Activated CD4-positive, alpha-beta T cell treated with anti-CD3 and anti-CD28 coated beads for 4 hours (primary cell): ENCODE results near the gene FOXM1.

ENCODE experiments used
- DNase-seq, 2 donors: peaks; one replicate each; pipeline ENCODE4 v3.0.0-alpha.2; 2020

FOXM1 gene

DNA sequence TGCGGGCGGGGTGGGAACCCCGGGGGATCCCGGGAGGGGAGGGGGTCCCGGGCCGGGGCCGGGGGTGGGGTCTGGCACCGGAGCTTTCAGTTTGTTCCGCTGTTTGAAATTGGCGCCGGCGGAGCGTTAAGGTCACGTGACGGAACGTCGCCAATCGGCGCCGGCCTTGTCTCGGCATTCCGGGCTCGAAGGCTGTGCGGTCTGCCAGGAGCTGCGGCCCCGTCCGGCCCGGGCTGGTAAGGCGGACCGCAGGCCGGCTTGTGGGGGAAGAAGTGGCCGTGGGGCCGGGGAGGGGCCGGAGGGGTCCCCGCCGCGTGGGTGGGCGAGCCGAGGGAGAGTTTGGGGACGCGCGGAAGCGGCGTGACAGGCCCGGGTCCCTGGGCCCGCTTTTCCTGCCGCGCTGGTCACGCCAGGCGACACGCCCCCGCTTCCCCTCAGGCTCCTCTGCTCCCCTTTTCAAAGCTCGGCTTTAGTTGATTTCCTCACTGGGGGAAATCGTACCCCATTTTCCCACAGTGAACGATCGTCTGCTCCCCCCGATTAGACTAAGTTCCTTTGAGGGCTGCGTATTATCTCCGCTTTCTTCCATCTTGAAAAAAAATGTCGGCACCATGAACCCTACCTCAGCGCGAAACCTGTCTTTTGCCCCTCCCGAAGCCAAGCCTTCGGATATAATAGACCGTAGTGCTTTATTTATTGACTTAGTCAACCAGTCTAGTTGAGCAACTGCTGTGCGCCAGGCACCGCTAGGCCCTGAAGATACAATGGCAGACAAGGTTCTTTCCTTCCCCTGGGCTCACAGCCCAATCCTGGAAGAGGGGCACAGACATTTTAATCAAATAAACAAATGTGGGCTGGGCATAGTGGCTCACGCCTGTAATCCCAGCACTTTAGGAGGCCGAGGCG is at the start of gene FOXM1, which contains the start of gene RHNO1:
TSS of gene FOXM1 (minus strand) at position 128 of the 906 bp plus-strand sequence. CDS start 2,696 bp downstream, outside the sequence.
TSS of gene RHNO1 (plus strand) at position 177 of the 906 bp plus-strand sequence. CDS start 8,144 bp downstream, outside the sequence.
- DNase-seq = peak; percentile 82 to 84

- DNase-seq = no peak
Measured at GRCh38 chr12:2925322-2925995, 48.5 kb upstream of the FOXM1 start.

DNA sequence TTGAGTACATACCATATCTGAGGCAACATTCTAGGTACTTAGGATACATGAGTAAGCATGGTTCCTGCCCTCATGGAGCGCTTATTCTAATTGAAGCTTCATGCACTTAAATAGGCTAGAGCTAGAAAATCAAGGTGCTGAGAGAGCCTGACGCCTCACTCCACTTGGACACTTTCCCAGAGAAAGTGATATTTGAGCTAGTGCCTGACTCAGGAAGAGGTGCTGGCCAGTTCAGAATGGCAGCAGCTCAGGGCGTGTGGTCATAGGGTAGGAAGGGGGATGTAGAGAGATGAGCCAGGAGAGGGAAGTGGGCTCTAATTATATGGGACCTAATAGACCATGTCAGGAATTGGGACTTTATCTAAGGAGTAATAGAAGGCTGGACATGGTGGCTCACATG is 47.0 kb upstream of the FOXM1 start:
- DNase-seq = no peak

DNA sequence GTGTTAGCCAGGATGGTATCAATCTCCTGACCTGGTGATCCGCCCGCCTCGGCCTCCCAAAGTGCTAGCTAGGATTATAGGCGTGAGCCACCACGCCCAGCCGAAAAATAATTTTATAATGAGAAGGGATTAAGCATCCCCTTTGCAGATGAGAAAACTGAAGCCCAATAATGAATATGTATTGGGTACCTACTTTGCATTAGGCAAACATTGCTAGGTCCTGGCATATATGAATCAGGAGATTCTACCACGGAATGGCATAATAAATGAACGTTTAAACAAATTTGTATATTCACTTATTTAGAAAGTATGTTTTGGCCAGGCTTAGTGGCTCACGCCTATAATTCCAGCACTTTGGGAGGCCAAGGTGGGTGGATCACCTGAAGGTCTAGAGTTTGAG is 46.1 kb upstream of the FOXM1 start:
- DNase-seq = no peak

GRCh38 chr12:2922329-2922728 is 45.4 kb upstream of the FOXM1 start:
- DNase-seq = no peak

DNA sequence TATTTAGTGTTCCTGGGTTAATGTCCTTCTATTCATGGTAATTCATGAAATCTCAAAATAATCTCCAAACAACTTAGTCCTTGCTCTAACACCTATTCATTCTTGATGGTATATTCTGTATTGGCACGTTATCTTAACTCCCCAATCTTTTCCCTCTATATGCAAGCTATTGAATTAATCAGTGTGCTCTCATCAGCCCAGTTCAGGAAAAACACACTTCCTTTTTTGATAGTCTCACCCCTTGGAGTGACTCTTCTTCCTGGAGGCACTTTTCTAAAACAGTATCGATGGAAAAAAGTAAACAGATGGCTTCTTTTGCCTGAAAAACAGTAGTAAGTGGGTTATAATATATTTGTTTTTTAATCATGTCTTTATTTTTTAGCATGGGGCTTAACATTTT is 42.3 kb upstream of the FOXM1 start:
- no peak for DNase-seq

DNA sequence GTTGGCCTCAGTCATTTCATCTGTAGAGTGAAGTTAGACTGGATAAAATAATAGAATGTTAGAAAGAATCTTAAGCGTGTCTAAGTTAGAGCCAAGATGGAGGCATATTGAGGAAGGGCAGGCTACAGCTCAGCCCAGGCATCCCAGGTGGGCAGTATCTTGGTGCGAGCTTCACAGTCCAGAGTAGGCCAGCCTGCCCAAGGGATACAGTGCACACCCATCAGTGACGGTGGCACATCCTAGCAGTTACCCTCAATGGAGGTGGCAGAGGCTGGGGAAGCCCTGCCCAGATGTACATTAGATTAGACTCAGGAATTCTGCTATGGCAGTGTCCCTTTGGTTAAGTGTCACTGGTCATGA is 35.2 kb upstream of the FOXM1 start:
- no peak for DNase-seq

GRCh38 chr12:2904260-2904659 is 27.3 kb upstream of the FOXM1 start:
- DNase-seq = no peak

- no peak for DNase-seq
Measured at GRCh38 chr12:2902272-2902880, 25.4 kb upstream of the FOXM1 start.

- DNase-seq = no peak
Measured at GRCh38 chr12:2900642-2901041, 23.7 kb upstream of the FOXM1 start.

DNA sequence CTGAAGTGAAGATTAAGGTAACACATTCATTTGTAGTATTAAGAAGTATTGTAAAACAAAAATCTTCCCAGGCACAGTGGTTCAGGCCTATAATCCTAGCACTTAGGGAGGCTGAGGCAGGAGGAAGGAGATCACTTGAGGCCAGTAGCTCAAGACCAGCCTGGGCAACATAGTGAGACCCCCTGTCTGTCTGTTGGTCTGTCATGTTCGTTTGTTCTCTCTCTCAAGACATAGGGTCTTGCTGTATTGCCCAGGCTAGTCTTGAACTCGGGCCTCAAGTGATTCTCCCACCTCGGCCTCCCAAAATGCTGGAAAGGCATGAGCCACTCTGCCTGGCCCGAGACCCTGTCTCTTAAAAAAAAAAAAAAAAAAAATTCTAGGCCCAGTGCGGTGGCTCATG is 20.4 kb upstream of the FOXM1 start:
- no peak for DNase-seq

- DNase-seq = no peak
Measured at GRCh38 chr12:2895511-2895910, 18.5 kb upstream of the FOXM1 start.

GRCh38 chr12:2895051-2895451 is 18.1 kb upstream of the FOXM1 start:
- DNase-seq = no peak

- DNase-seq = no peak
Measured at GRCh38 chr12:2893007-2893406, 16.0 kb upstream of the FOXM1 start.

DNA sequence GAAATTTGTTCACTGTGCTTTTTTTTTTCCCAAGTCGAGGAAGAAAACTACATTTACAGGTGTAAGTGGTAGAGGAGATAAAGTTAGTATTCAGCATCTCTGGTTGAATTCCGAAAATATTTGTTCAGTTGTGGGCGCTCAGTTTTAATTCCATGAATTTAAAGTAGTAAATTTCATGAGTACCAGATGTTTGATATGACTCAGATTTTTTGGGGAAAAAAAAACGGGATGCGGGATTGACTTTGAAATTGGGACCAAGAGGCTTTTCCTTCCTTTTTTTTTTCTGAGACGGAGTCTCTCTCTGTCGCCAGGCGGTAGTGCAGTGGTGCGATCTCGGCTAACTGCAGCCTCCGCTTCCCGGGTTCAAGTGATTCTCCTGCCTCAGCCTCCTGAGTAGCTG is 15.3 kb upstream of the FOXM1 start:
- no peak for DNase-seq

DNA sequence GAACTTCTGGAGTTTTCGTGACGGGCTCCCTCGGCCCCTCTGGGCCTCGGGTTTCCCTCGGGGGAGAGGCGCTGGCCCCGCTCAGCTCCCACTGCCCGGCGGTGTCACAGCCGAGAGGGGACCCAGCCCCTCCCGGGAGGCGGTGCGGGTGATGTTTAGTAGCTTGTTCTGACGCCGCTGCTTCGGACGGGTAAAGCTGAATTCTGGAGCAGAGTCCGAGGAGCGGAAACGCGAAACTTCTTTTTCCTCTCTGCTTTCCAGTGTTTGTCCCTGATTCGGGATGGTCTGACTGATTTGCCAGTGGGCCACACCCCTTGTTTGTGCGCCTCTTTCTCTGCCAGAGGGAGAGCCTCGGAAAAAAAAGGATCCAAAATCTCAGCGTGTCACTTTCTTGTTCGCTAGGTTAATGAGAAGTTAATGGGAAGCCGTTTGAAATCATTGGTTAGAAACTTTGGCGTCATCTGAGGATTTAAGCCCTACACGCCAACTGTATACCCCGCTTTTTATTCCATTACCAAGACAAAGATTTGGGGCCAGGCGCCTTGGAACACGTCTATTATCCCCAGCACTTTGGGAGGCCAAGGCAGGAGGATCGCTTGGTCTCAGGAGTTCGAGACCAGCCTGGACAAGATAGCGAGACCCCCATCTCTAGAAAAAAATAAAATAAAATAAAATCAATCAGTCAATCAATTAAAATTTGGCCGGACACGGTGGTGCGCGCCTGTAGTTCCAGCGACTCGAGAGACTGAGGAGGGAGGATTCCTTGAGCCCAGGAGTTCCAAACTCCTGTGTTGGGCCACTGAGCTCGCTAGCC is 14.5 kb upstream of the FOXM1 start:
- peak in 1 of 2 donors; percentile 36 for DNase-seq

DNA sequence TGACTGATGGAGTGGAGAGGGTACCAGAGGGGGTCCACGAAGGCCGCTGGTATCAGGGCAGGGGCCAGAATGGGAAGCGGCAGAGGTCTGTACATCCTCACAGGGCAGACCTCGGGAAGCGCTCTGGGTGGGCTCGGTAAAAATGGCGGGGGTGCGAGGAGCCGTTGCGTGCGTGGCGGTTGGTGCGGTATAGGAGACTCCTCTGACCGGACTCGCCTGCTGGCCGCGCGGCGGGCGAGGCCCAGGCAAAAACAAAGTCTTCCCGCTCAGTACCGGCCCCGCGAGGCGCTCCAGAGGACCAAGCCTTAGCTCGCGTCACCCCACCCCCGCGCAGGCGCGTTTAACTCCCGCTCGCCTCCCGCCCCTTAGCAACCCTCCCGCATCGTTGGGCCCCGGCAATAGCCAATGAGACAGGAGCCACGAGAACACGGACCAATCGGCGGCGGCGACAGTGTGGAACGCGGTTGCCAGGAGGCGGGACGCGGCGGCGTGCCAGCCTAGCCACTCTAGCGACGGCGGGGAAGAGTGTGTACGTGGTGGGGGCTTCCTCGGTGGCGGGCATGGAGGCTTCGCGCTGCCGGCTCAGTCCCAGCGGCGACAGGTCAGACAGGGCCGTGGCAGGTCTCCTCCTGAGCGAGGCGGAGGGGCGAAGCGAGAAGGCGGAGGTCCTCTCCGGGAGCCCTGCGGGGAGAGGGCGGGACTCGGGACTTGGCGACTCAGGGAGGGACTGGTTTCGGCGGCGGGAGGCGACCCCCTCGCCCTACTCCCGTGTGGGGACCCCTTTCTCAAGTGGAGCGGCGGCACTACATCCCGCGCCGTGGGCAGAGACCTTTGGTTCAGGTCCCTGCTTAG is 13.6 kb upstream of the FOXM1 start, which contains the start of gene TULP3:
TSS of gene TULP3 (plus strand) at position 504 of the 852 bp plus-strand sequence. CDS start at position 561, 57 bp downstream.
- DNase-seq = peak; percentile 98

- DNase-seq = no peak
Measured at GRCh38 chr12:2890001-2890387, 13.0 kb upstream of the FOXM1 start.

GRCh38 chr12:2886768-2887450 is 9.9 kb upstream of the FOXM1 start:
- DNase-seq = no peak

GRCh38 chr12:2884810-2885209 is 7.8 kb upstream of the FOXM1 start:
- no peak for DNase-seq

- DNase-seq = no peak
Measured at GRCh38 chr12:2879853-2880252, 2.9 kb upstream of the FOXM1 start.
